ENCODE measurements around the gene GAS1. TPM values are rescaled to one million over a fixed set of nuclear protein-coding genes. Genes with fewer than 3 reads are reported as not detected.
A peak's percentile ranks its signal among the peaks of the same experiment; 100 is the strongest.

Gene GAS1
- total and polyA plus RNA-seq, 9 donors = 60.1 to 123 (median 91.1) TPM

GRCh38 chr9:86948074-86948929 lies 996 bp upstream of the GAS1 start:
- H3K27me3 ChIP-seq (ENCODE audit: control insufficient read depth, insufficient read depth, low read length) = peaks cover 3% of the 10 kb centered on the region

GRCh38 chr9:86946201-86947145 lies 833 bp downstream of the GAS1 start:
- Histone ChIP-seq H3K27me3 (ENCODE audit: control insufficient read depth, insufficient read depth, low read length) (peaks cover 3% of the 10 kb centered on the region), H3K27ac (ENCODE audit: low read length) (peak overlapping the region; percentile 97), H3K36me3 (ENCODE audit: control insufficient read depth, insufficient read depth, low read length) (peaks cover 14% of the 10 kb centered on the region), H3K9me3 (replicated peaks; ENCODE audit: control insufficient read depth, low read depth, low read length) (peaks cover 10% of the 10 kb centered on the region), H3K4me1 (ENCODE audit: control insufficient read depth, insufficient read depth, low read length) (peaks cover 26% of the 10 kb centered on the region), H3K4me3 (ENCODE audit: low read length) (peak overlapping the region; percentile 93)
- peak; percentile 79 for DNase-seq
- under 1% methylated on average over 125 of the region's 125 CpGs for WGBS (ENCODE audit: insufficient coverage)

More at GRCh38 chr9:86948074-86948929, 996 bp upstream of the GAS1 start:
- Histone ChIP-seq H3K27ac (ENCODE audit: low read length) (peak overlapping the region; percentile 98), H3K4me1 (ENCODE audit: control insufficient read depth, insufficient read depth, low read length) (peaks cover 12% of the 10 kb centered on the region), H3K9me3 (replicated peaks; ENCODE audit: control insufficient read depth, low read depth, low read length) (peaks cover 22% of the 10 kb centered on the region), H3K36me3 (ENCODE audit: control insufficient read depth, insufficient read depth, low read length) (peaks cover 19% of the 10 kb centered on the region), H3K4me3 (ENCODE audit: low read length) (peak overlapping the region; percentile 64)
- peak; percentile 98 for DNase-seq
- WGBS (ENCODE audit: insufficient coverage) = 0% methylated on average over 21 of the region's 36 CpGs

- Histone ChIP-seq H3K4me1 (ENCODE audit: control insufficient read depth, insufficient read depth, low read length) (peaks cover 28% of the 10 kb centered on the region), H3K4me3 (ENCODE audit: low read length) (peak overlapping the region; percentile 93), H3K27me3 (ENCODE audit: control insufficient read depth, insufficient read depth, low read length) (peaks cover 3% of the 10 kb centered on the region), H3K27ac (ENCODE audit: low read length) (peak overlapping the region; percentile 97), H3K9me3 (replicated peaks; ENCODE audit: control insufficient read depth, low read depth, low read length) (peaks cover 5% of the 10 kb centered on the region), H3K36me3 (ENCODE audit: control insufficient read depth, insufficient read depth, low read length) (peaks cover 10% of the 10 kb centered on the region)
- peak; percentile 46 for DNase-seq
- under 1% methylated on average over 62 of the region's 62 CpGs for WGBS (ENCODE audit: insufficient coverage)
Observed at GRCh38 chr9:86945728-86946200, 1.5 kb downstream of the GAS1 start.

- no peaks in the 10 kb centered on the region for H3K9me3 ChIP-seq (replicated peaks; ENCODE audit: control insufficient read depth, low read depth, low read length)
- H3K4me3 ChIP-seq (ENCODE audit: low read length) = peak overlapping the region; percentile 93
- H3K4me1 ChIP-seq (ENCODE audit: control insufficient read depth, insufficient read depth, low read length) = peaks cover 30% of the 10 kb centered on the region
- H3K27ac ChIP-seq (ENCODE audit: low read length) = peak overlapping the region; percentile 96
- 0% methylated on average over 11 of the region's 27 CpGs for WGBS (ENCODE audit: insufficient coverage)
- H3K36me3 ChIP-seq (ENCODE audit: control insufficient read depth, insufficient read depth, low read length) = peaks cover 7% of the 10 kb centered on the region
- peak; percentile 59 for DNase-seq
- H3K27me3 ChIP-seq (ENCODE audit: control insufficient read depth, insufficient read depth, low read length) = peaks cover 3% of the 10 kb centered on the region
Observed at GRCh38 chr9:86944796-86945727, 2.2 kb downstream of the GAS1 start.

GRCh38 chr9:86943201-86944113 lies 3.8 kb downstream of the GAS1 start:
- H3K27ac ChIP-seq (ENCODE audit: low read length) = peak overlapping the region; percentile 96
- peak overlapping the region; percentile 93 for H3K4me3 ChIP-seq (ENCODE audit: low read length)
- peaks cover 7% of the 10 kb centered on the region for H3K36me3 ChIP-seq (ENCODE audit: control insufficient read depth, insufficient read depth, low read length)
- DNase-seq = peak; percentile 88
- H3K27me3 ChIP-seq (ENCODE audit: control insufficient read depth, insufficient read depth, low read length) = peaks cover 3% of the 10 kb centered on the region
- peaks cover 35% of the 10 kb centered on the region for H3K4me1 ChIP-seq (ENCODE audit: control insufficient read depth, insufficient read depth, low read length)
- no CpG with 5 or more reads among the region's 12 CpGs for whole genome bisulfite sequencing (ENCODE audit: insufficient coverage)
- H3K9me3 ChIP-seq (replicated peaks; ENCODE audit: control insufficient read depth, low read depth, low read length) = no peaks in the 10 kb centered on the region

GRCh38 chr9:86942281-86943200 lies 4.8 kb downstream of the GAS1 start:
- peak overlapping the region; percentile 96 for H3K27ac ChIP-seq (ENCODE audit: low read length)
- peaks cover 7% of the 10 kb centered on the region for H3K36me3 ChIP-seq (ENCODE audit: control insufficient read depth, insufficient read depth, low read length)
- peaks cover 3% of the 10 kb centered on the region for H3K27me3 ChIP-seq (ENCODE audit: control insufficient read depth, insufficient read depth, low read length)
- no peaks in the 10 kb centered on the region for H3K9me3 ChIP-seq (replicated peaks; ENCODE audit: control insufficient read depth, low read depth, low read length)
- peaks cover 35% of the 10 kb centered on the region for H3K4me1 ChIP-seq (ENCODE audit: control insufficient read depth, insufficient read depth, low read length)
- WGBS (ENCODE audit: insufficient coverage) = no CpG with 5 or more reads among the region's 10 CpGs
- no peak overlapping the region for H3K4me3 ChIP-seq (ENCODE audit: low read length)
- DNase-seq = peak; percentile 80

- no CpG with 5 or more reads among the region's 2 CpGs for WGBS (ENCODE audit: insufficient coverage)
- DNase-seq = peak; percentile 36
- Histone ChIP-seq H3K9me3 (replicated peaks; ENCODE audit: control insufficient read depth, low read depth, low read length) (no peaks in the 10 kb centered on the region), H3K27ac (ENCODE audit: low read length) (no peak overlapping the region), H3K27me3 (ENCODE audit: control insufficient read depth, insufficient read depth, low read length) (peaks cover 3% of the 10 kb centered on the region), H3K4me3 (ENCODE audit: low read length) (no peak overlapping the region), H3K4me1 (ENCODE audit: control insufficient read depth, insufficient read depth, low read length) (peaks cover 35% of the 10 kb centered on the region), H3K36me3 (ENCODE audit: control insufficient read depth, insufficient read depth, low read length) (peaks cover 7% of the 10 kb centered on the region)
Observed at GRCh38 chr9:86941197-86941596, 6.1 kb downstream of the GAS1 start.

- no CpG with 5 or more reads among the region's 6 CpGs for WGBS (ENCODE audit: insufficient coverage)
- H3K9me3 ChIP-seq (replicated peaks; ENCODE audit: control insufficient read depth, low read depth, low read length) = no peaks in the 10 kb centered on the region
- H3K27ac ChIP-seq (ENCODE audit: low read length) = no peak overlapping the region
- H3K4me1 ChIP-seq (ENCODE audit: control insufficient read depth, insufficient read depth, low read length) = peaks cover 35% of the 10 kb centered on the region
- H3K4me3 ChIP-seq (ENCODE audit: low read length) = no peak overlapping the region
- H3K27me3 ChIP-seq (ENCODE audit: control insufficient read depth, insufficient read depth, low read length) = peaks cover 3% of the 10 kb centered on the region
- peaks cover 7% of the 10 kb centered on the region for H3K36me3 ChIP-seq (ENCODE audit: control insufficient read depth, insufficient read depth, low read length)
- DNase-seq = no peak
Observed at GRCh38 chr9:86940774-86941173, 6.5 kb downstream of the GAS1 start.
